Measurements from ENCODE around the gene MGAT5B.

The MGAT5B gene

GRCh38 chr17:76905836-76906235 is 37.6 kb downstream of the MGAT5B start:
- no peak for DNase-seq (ENCODE audit: low spot score)

GRCh38 chr17:76906463-76906862 is 38.3 kb downstream of the MGAT5B start:
- DNase-seq (ENCODE audit: low spot score), result no peak

GRCh38 chr17:76907352-76907751 is 39.1 kb downstream of the MGAT5B start:
- no peak for DNase-seq (ENCODE audit: low spot score)

GRCh38 chr17:76909971-76910760 is 42.0 kb downstream of the MGAT5B start:
- no peak for DNase-seq (ENCODE audit: low spot score)

- DNase-seq (ENCODE audit: low spot score), result no peak
Observed at GRCh38 chr17:76911299-76912017, 43.3 kb downstream of the MGAT5B start.

GRCh38 chr17:76912421-76913164 is 44.4 kb downstream of the MGAT5B start:
- DNase-seq (ENCODE audit: low spot score), result no peak

- DNase-seq (ENCODE audit: low spot score), result no peak
Observed at GRCh38 chr17:76914937-76915336, 46.7 kb downstream of the MGAT5B start.

GRCh38 chr17:76915840-76916510 is 47.8 kb downstream of the MGAT5B start:
- DNase-seq (ENCODE audit: low spot score), result no peak

- no peak for DNase-seq (ENCODE audit: low spot score)
Observed at GRCh38 chr17:76917829-76918228, 49.6 kb downstream of the MGAT5B start.

- no peak for DNase-seq (ENCODE audit: low spot score)
Observed at GRCh38 chr17:76918811-76919210, 50.6 kb downstream of the MGAT5B start.

GRCh38 chr17:76920364-76921139 is 52.3 kb downstream of the MGAT5B start:
- DNase-seq (ENCODE audit: low spot score), result no peak

GRCh38 chr17:76921340-76922036 is 53.3 kb downstream of the MGAT5B start:
- DNase-seq (ENCODE audit: low spot score), result no peak

GRCh38 chr17:76922084-76922483 is 53.9 kb downstream of the MGAT5B start:
- no peak for DNase-seq (ENCODE audit: low spot score)

GRCh38 chr17:76922967-76923366 is 54.8 kb downstream of the MGAT5B start:
- no peak for DNase-seq (ENCODE audit: low spot score)

- DNase-seq (ENCODE audit: low spot score), result no peak
Observed at GRCh38 chr17:76923491-76923890, 55.3 kb downstream of the MGAT5B start.

- no peak for DNase-seq (ENCODE audit: low spot score)
Observed at GRCh38 chr17:76924345-76925342, 56.4 kb downstream of the MGAT5B start.

- no peak for DNase-seq (ENCODE audit: low spot score)
Observed at GRCh38 chr17:76925441-76925891, 57.3 kb downstream of the MGAT5B start.

GRCh38 chr17:76926237-76926866 is 58.1 kb downstream of the MGAT5B start:
- no peak for DNase-seq (ENCODE audit: low spot score)

- no peak for DNase-seq (ENCODE audit: low spot score)
Observed at GRCh38 chr17:76927577-76927976, 59.4 kb downstream of the MGAT5B start.

Measured in CD4-positive, alpha-beta T cell treated with Interleukin-6 at 100 ng/mL for 8 hours (primary cell).